GM12878 (cell line): ENCODE measurements around the gene GSE1. TPM values are rescaled to one million over a fixed set of nuclear protein-coding genes. Genes with fewer than 3 reads are reported as not detected.

Experiments
- ATAC-seq: fragments of 200-7000 bp; cut with Tn5 transposase; 3 replicates; pipeline ENCODE4 v1.9.1; 2020; ENCODE audit warnings: mild to moderate bottlenecking, moderate library complexity
- BruUV-seq: library from RNA; stranded (reverse); fragments of 400-500 nt; replicated peaks from 2 replicates; lab custom pipeline; 2021; lab: Mats Ljungman, UMichigan
- CTCF ChIA-PET: fragments of 300-600 bp; sonication (Branson Sonifier 250); formaldehyde crosslinking; extraction: SDS; loops from one replicate; lab custom pipeline; 2021; ENCODE audit warnings: inconsistent platforms; lab: Yijun Ruan, JAX
- POLR2A ChIA-PET: fragments of 350-600 bp; formaldehyde crosslinking; extraction: SDS; loops from one replicate; lab custom pipeline; 2021; ENCODE audit warnings: inconsistent platforms; lab: Charles Lee
- RAD21 ChIA-PET: fragments of 300-600 bp; sonication (Branson Sonifier 250); formaldehyde crosslinking; loops from one replicate; lab custom pipeline; 2023; ENCODE audit warnings: antibody characterized with exemption; ENCODE audit not compliant: unreplicated experiment; lab: Charles Lee
- SMC1A ChIA-PET: fragments of 300-600 bp; sonication (Branson Sonifier 250); formaldehyde crosslinking; loops from one replicate; lab custom pipeline; 2023; ENCODE audit not compliant: unreplicated experiment, uncharacterized antibody; lab: Charles Lee
- DNase-seq: peaks from one replicate; pipeline ENCODE4 v3.0.0-alpha.2; 2011; ENCODE audit warnings: low read depth, low spot score
- FAIRE-seq: peaks from 3 replicates; lab custom pipeline; 2011; peaks lifted over from hg19 to GRCh38; lab: Jason Lieb, UNC
- H2AFZ ChIP-seq: 2 replicates; pipeline ENCODE4 v1.6.0; 2011; ENCODE audit warnings: low read depth, low read length, control low read depth; ENCODE audit not compliant: control insufficient read depth
- H3K27ac ChIP-seq: 2 replicates; pipeline ENCODE4 v1.5.1; 2011; ENCODE audit warnings: control low read depth; ENCODE audit not compliant: control insufficient read depth, insufficient read depth
- H3K27me3 ChIP-seq, 2 experiments: replicated peaks in 1 of 2; 2 replicates each; pipeline versions ENCODE4 v1.6.0 to v1.6.1; 2011; ENCODE audit warnings: low read length in 1 of 2; ENCODE audit not compliant: control insufficient read depth in 2 of 2, insufficient read depth in 2 of 2
- H3K36me3 ChIP-seq, 2 experiments: 2 replicates each; pipeline ENCODE4 v1.5.1; 2011; ENCODE audit warnings: low read length in 1 of 2; ENCODE audit not compliant: control insufficient read depth in 2 of 2, insufficient read depth in 2 of 2
- H3K4me1 ChIP-seq: 2 replicates; pipeline ENCODE4 v1.6.1; 2011; ENCODE audit warnings: mild to moderate bottlenecking, low read length, moderate library complexity, mixed read lengths; ENCODE audit not compliant: control insufficient read depth, insufficient read depth
- H3K4me2 ChIP-seq: 2 replicates; pipeline ENCODE4 v1.6.0; 2011; ENCODE audit warnings: control low read depth; ENCODE audit not compliant: control insufficient read depth, insufficient read depth
- H3K4me3 ChIP-seq: fragments of 200-600 bp; sonication (generic); 2 replicates; pipeline ENCODE4 v1.5.1; 2016
- H3K79me2 ChIP-seq: 2 replicates; pipeline ENCODE4 v1.6.0; 2011; ENCODE audit warnings: low read length; ENCODE audit not compliant: control insufficient read depth, insufficient read depth
- H3K9ac ChIP-seq: 2 replicates; pipeline ENCODE4 v1.8.0; 2011; ENCODE audit warnings: low read length, control low read depth, mixed read lengths; ENCODE audit not compliant: control insufficient read depth, insufficient read depth
- H3K9me3 ChIP-seq: replicated peaks from 3 replicates; pipeline ENCODE4 v1.5.1; 2011; ENCODE audit warnings: mild to moderate bottlenecking, low read length; ENCODE audit not compliant: control insufficient read depth, insufficient read depth
- H4K20me1 ChIP-seq: 2 replicates; pipeline ENCODE4 v1.6.0; 2011; ENCODE audit not compliant: control insufficient read depth, insufficient read depth
- CREM ChIP-seq: IDR thresholded peaks from 2 replicates; pipeline ENCODE4 v1.6.1; 2014; ENCODE audit warnings: antibody characterized with exemption, low read depth
- FOS ChIP-seq: IDR thresholded peaks from 3 replicates; pipeline ENCODE4 v1.6.1; 2011; ENCODE audit warnings: borderline replicate concordance; ENCODE audit not compliant: insufficient read length; ENCODE audit errors: extremely low read depth
- IRF4 ChIP-seq: IDR thresholded peaks from 2 replicates; pipeline ENCODE4 v1.6.1; 2011; ENCODE audit warnings: low read depth, low read length
- KAT2A ChIP-seq: conservative IDR thresholded peaks from 2 replicates; pipeline ENCODE4 v1.6.1; 2011; ENCODE audit warnings: low read depth, low read length; ENCODE audit not compliant: control insufficient read depth
- MTA3 ChIP-seq: IDR thresholded peaks from 2 replicates; pipeline ENCODE4 v1.6.1; 2012; ENCODE audit warnings: low read length, inconsistent platforms, borderline replicate concordance
- NBN ChIP-seq: fragments of 450-650 bp; IDR thresholded peaks from 2 replicates; pipeline ENCODE4 v1.6.1; 2016
- NR2F1 ChIP-seq: fragments of 450-650 bp; conservative IDR thresholded peaks from 2 replicates; pipeline ENCODE4 v1.6.1; 2017; ENCODE audit warnings: mild to moderate bottlenecking
- PAX5 ChIP-seq: IDR thresholded peaks from 2 replicates; pipeline ENCODE4 v1.6.1; 2011; ENCODE audit warnings: low read depth, low read length, borderline replicate concordance
- SMAD5 ChIP-seq: IDR thresholded peaks from 2 replicates; pipeline ENCODE4 v1.6.1; 2016; ENCODE audit warnings: antibody characterized with exemption, low read depth
- WRNIP1 ChIP-seq: IDR thresholded peaks from 2 replicates; pipeline ENCODE4 v1.6.1; 2011; ENCODE audit warnings: low read depth, low read length, improper control_type of control experiment, borderline replicate concordance
- ZNF274 ChIP-seq: IDR thresholded peaks from one replicate; pipeline ENCODE4 v1.8.0; 2011; ENCODE audit not compliant: insufficient read length, insufficient read depth
- WGBS: methylation state at CpG from one replicate; pipeline ENCODE4 v1.1.6; 2016; ENCODE audit warnings: low lambda C conversion rate; ENCODE audit not compliant: insufficient replicate concordance, insufficient coverage; ENCODE audit errors: missing lambda C conversion rate; 5-methylcytosine and 5-hydroxymethylcytosine counted together
- in situ Hi-C: fragments of 300-500 bp; cut with MboI; formaldehyde crosslinking; loops from 9 replicates; pipeline ENCODE4 v1.14.3; 2018; ENCODE audit warnings: mixed read lengths
- intact Hi-C: fragments of 100-400 bp; cut with micrococcal nuclease; formaldehyde crosslinking; loops from one replicate; pipeline ENCODE4 v1.14.2; 2022; ENCODE audit not compliant: unreplicated experiment
- polyA plus RNA-seq, 11 experiments: library from polyadenylated mRNA; depleted of rRNA in 4 of 11; unstranded in 6 of 11; stranded (reverse) in 5 of 11; fragments of >200 nt; fragmentation: Nextera tagmentation in 4 of 11; fragmentation: Illumina TruSeq in 1 of 11; extraction: Ambion mirVana in 4 of 11; extraction: Trizol in 1 of 11; gene quantifications; 1 replicate in 1 of 11; 2 replicates in 10 of 11; pipeline versions ENCODE4 v1.2.1 to v1.2.3, GENCODE V29; 2011 to 2016; ENCODE audit warnings: inconsistent platforms in 2 of 11, missing spikeins in 2 of 11, low read depth in 1 of 11
- total RNA-seq, 4 experiments: library from RNA; depleted of rRNA in 3 of 4; stranded (reverse); fragments of >200 nt in 3 of 4; fragmentation: Illumina TruSeq in 1 of 4; extraction: Trizol in 1 of 4; gene quantifications; 2 replicates each; pipeline versions ENCODE4 v1.2.1 to v1.2.3, GENCODE V29; 2013 to 2021
- TF ChIP-seq, protein P1 (sequence below): fragments of 450-650 bp; conservative IDR thresholded peaks from 2 replicates; pipeline ENCODE4 v1.6.1; 2017; ENCODE audit warnings: mild to moderate bottlenecking, moderate library complexity
- TF ChIP-seq, protein P2 (sequence below): fragments of 450-650 bp; IDR thresholded peaks from 2 replicates; pipeline ENCODE4 v1.6.1; 2017; ENCODE audit warnings: mild to moderate bottlenecking
- TF ChIP-seq, protein P3 (sequence below), 3 experiments: IDR thresholded peaks in 2 of 3; conservative IDR thresholded peaks in 1 of 3; 2 replicates each; pipeline ENCODE4 v1.5.1; 2011; ENCODE audit warnings: low read depth in 3 of 3, low read length in 3 of 3, mild to moderate bottlenecking in 3 of 3, control low read depth in 2 of 3, moderate library complexity in 2 of 3, inconsistent platforms in 1 of 3, mixed read lengths in 1 of 3; ENCODE audit not compliant: control insufficient read depth in 2 of 3, insufficient read depth in 1 of 3; ENCODE audit errors: extremely low read depth in 1 of 3
- TF ChIP-seq, protein P4 (sequence below): IDR thresholded peaks from 2 replicates; pipeline ENCODE4 v1.6.1; 2011; ENCODE audit warnings: mild to moderate bottlenecking, low read depth, low read length, moderate library complexity; ENCODE audit not compliant: insufficient replicate concordance
- TF ChIP-seq, protein P5 (sequence below): fragments of 450-650 bp; IDR thresholded peaks from 2 replicates; pipeline ENCODE4 v1.6.1; 2018; ENCODE audit warnings: mild to moderate bottlenecking, low read depth, moderate library complexity; ENCODE audit not compliant: partially characterized antibody

The GSE1 gene
- total and polyA plus RNA-seq, 10 of the 15 experiments (the other 5 are each of a cell fraction or from before 2014, with no cell fraction given), result 4.6 to 58.7 (median 18.2) TPM

DNA sequence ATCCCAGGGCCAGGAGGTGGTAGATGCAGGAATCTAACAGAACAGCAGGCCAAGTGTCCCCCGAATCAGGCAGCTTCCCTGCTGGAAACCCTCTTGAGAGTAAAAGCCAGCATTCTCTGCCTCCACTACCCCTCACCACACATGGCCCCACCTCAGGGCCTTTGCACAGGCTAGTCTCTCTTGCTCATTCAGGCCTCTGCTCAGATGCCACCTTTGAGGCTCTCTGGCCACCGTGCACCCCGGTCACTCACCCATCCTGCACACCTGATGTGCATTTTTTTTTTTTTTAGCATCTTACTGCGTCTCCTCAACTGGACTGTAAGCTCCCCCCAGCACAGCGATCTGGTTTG lies 34.5 kb upstream of the GSE1 start:
- DNase-seq (no peak), FAIRE-seq (no peak), ATAC-seq (no peak)
- WGBS, result 91% methylated on average over 5 of the region's 5 CpGs
- RAD21 ChIA-PET, result no interaction called here
- Histone ChIP-seq H3K27ac (no peak overlapping the region), H3K4me1 (no peaks in the 10 kb centered on the region), H3K9ac (no peak overlapping the region), H3K79me2 (peaks cover 46% of the 10 kb centered on the region), H2AFZ (no peak overlapping the region), H3K27me3 (no peaks in the 10 kb centered on the region), H3K9me3 (no peaks in the 10 kb centered on the region), H3K4me2 (no peak overlapping the region), H3K36me3 (peaks cover 0 to 9% of the 10 kb centered on the region in 2 experiments; a peak in 2 of 4 replicates), H4K20me1 (peaks cover 14% of the 10 kb centered on the region), H3K4me3 (no peak overlapping the region)
- intact Hi-C loops, result no loop called here
- in situ Hi-C loops, result no loop called here
- SMC1A ChIA-PET, result no interaction called here
- TF ChIP-seq, protein P1, sequence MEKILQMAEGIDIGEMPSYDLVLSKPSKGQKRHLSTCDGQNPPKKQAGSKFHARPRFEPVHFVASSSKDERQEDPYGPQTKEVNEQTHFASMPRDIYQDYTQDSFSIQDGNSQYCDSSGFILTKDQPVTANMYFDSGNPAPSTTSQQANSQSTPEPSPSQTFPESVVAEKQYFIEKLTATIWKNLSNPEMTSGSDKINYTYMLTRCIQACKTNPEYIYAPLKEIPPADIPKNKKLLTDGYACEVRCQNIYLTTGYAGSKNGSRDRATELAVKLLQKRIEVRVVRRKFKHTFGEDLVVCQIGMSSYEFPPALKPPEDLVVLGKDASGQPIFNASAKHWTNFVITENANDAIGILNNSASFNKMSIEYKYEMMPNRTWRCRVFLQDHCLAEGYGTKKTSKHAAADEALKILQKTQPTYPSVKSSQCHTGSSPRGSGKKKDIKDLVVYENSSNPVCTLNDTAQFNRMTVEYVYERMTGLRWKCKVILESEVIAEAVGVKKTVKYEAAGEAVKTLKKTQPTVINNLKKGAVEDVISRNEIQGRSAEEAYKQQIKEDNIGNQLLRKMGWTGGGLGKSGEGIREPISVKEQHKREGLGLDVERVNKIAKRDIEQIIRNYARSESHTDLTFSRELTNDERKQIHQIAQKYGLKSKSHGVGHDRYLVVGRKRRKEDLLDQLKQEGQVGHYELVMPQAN, result no peak
- TF ChIP-seq CREM, result no peak
- TF ChIP-seq NR2F1, result no peak
- TF ChIP-seq, protein P2, sequence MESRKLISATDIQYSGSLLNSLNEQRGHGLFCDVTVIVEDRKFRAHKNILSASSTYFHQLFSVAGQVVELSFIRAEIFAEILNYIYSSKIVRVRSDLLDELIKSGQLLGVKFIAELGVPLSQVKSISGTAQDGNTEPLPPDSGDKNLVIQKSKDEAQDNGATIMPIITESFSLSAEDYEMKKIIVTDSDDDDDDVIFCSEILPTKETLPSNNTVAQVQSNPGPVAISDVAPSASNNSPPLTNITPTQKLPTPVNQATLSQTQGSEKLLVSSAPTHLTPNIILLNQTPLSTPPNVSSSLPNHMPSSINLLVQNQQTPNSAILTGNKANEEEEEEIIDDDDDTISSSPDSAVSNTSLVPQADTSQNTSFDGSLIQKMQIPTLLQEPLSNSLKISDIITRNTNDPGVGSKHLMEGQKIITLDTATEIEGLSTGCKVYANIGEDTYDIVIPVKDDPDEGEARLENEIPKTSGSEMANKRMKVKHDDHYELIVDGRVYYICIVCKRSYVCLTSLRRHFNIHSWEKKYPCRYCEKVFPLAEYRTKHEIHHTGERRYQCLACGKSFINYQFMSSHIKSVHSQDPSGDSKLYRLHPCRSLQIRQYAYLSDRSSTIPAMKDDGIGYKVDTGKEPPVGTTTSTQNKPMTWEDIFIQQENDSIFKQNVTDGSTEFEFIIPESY, result no peak
- no peak for TF ChIP-seq WRNIP1
- TF ChIP-seq IRF4, result no peak
- TF ChIP-seq, protein P3, sequence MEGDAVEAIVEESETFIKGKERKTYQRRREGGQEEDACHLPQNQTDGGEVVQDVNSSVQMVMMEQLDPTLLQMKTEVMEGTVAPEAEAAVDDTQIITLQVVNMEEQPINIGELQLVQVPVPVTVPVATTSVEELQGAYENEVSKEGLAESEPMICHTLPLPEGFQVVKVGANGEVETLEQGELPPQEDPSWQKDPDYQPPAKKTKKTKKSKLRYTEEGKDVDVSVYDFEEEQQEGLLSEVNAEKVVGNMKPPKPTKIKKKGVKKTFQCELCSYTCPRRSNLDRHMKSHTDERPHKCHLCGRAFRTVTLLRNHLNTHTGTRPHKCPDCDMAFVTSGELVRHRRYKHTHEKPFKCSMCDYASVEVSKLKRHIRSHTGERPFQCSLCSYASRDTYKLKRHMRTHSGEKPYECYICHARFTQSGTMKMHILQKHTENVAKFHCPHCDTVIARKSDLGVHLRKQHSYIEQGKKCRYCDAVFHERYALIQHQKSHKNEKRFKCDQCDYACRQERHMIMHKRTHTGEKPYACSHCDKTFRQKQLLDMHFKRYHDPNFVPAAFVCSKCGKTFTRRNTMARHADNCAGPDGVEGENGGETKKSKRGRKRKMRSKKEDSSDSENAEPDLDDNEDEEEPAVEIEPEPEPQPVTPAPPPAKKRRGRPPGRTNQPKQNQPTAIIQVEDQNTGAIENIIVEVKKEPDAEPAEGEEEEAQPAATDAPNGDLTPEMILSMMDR (IDR thresholded peaks at IDR 0.05 in 2 of 3, conservative IDR thresholded peaks at IDR 0.05 in 1 of 3; ENCODE audit: control insufficient read depth in 2 of 3, extremely low read depth in 1 of 3, insufficient read depth in 1 of 3, low read depth in 3 of 3, low read length in 3 of 3), result no peak
- no peak for TF ChIP-seq SMAD5
- no peak for TF ChIP-seq MTA3
- TF ChIP-seq, protein P4, sequence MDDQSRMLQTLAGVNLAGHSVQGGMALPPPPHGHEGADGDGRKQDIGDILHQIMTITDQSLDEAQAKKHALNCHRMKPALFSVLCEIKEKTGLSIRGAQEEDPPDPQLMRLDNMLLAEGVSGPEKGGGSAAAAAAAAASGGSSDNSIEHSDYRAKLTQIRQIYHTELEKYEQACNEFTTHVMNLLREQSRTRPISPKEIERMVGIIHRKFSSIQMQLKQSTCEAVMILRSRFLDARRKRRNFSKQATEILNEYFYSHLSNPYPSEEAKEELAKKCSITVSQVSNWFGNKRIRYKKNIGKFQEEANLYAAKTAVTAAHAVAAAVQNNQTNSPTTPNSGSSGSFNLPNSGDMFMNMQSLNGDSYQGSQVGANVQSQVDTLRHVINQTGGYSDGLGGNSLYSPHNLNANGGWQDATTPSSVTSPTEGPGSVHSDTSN, result no peak
- no peak for TF ChIP-seq ZNF274
- no peak for TF ChIP-seq NBN
- TF ChIP-seq KAT2A, result no peak
- TF ChIP-seq, protein P5, sequence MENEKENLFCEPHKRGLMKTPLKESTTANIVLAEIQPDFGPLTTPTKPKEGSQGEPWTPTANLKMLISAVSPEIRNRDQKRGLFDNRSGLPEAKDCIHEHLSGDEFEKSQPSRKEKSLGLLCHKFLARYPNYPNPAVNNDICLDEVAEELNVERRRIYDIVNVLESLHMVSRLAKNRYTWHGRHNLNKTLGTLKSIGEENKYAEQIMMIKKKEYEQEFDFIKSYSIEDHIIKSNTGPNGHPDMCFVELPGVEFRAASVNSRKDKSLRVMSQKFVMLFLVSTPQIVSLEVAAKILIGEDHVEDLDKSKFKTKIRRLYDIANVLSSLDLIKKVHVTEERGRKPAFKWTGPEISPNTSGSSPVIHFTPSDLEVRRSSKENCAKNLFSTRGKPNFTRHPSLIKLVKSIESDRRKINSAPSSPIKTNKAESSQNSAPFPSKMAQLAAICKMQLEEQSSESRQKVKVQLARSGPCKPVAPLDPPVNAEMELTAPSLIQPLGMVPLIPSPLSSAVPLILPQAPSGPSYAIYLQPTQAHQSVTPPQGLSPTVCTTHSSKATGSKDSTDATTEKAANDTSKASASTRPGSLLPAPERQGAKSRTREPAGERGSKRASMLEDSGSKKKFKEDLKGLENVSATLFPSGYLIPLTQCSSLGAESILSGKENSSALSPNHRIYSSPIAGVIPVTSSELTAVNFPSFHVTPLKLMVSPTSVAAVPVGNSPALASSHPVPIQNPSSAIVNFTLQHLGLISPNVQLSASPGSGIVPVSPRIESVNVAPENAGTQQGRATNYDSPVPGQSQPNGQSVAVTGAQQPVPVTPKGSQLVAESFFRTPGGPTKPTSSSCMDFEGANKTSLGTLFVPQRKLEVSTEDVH, result no peak
- no peak for TF ChIP-seq FOS
- TF ChIP-seq PAX5, result no peak
- POLR2A ChIA-PET, result no interaction called here
- no TSS peak for BruUV-seq
- CTCF ChIA-PET, result no interaction called here
